PC-3 (cell line): ENCODE results near the gene PSMB2. TPM values are rescaled to one million over a fixed set of nuclear protein-coding genes. Genes with fewer than 3 reads are reported as not detected.

Source experiments
- ATAC-seq: fragments of 200-7000 bp; cut with Tn5 transposase; 2 replicates; pipeline ENCODE4 v1.9.1; 2020; ENCODE audit warnings: mild to moderate bottlenecking, moderate library complexity
- BruUV-seq: library from RNA; stranded (reverse); fragments of 400-500 nt; replicated peaks from 2 replicates; lab custom pipeline; 2021; lab: Mats Ljungman, UMichigan
- CTCF ChIA-PET: fragments of 300-600 bp; sonication (Branson Sonifier 250); formaldehyde crosslinking; loops from one replicate; lab custom pipeline; 2022; ENCODE audit warnings: antibody characterized with exemption; lab: Charles Lee
- POLR2A ChIA-PET: fragments of 300-600 bp; sonication (Branson Sonifier 250); formaldehyde crosslinking; loops from one replicate; lab custom pipeline; 2022; ENCODE audit warnings: antibody characterized with exemption; ENCODE audit not compliant: unreplicated experiment; lab: Charles Lee
- DNase-seq: peaks from one replicate; pipeline ENCODE4 v3.0.0-alpha.2; 2015
- H2AFZ ChIP-seq: fragments of 300-600 bp; sonication (generic); 2 replicates; pipeline ENCODE4 v1.6.0; 2016; ENCODE audit warnings: antibody characterized with exemption, low read length
- H3F3A ChIP-seq: fragments of 300-600 bp; sonication (generic); one replicate; pipeline ENCODE4 v1.6.0; 2017; ENCODE audit warnings: antibody characterized with exemption, low read length, control low read depth, mild to moderate bottlenecking; ENCODE audit not compliant: unreplicated experiment
- H3K27ac ChIP-seq: fragments of 300-600 bp; sonication (generic); 2 replicates; pipeline ENCODE4 v1.5.1; 2016; ENCODE audit warnings: mild to moderate bottlenecking, low read length
- H3K27me3 ChIP-seq: fragments of 300-600 bp; sonication (generic); 2 replicates; pipeline ENCODE4 v1.6.1; 2016; ENCODE audit warnings: low read length, mixed read lengths
- H3K36me3 ChIP-seq: fragments of 300-600 bp; sonication (generic); 2 replicates; pipeline ENCODE4 v1.6.1; 2016; ENCODE audit warnings: low read depth, mixed run types, low read length, mixed read lengths
- H3K4me1 ChIP-seq: fragments of 300-600 bp; sonication (generic); 2 replicates; pipeline ENCODE4 v1.5.1; 2016; ENCODE audit warnings: low read length; ENCODE audit not compliant: insufficient read depth
- H3K4me2 ChIP-seq: fragments of 300-600 bp; sonication (generic); 2 replicates; pipeline ENCODE4 v1.6.0; 2016; ENCODE audit warnings: low read length
- H3K4me3 ChIP-seq: fragments of 300-600 bp; sonication (generic); 2 replicates; pipeline ENCODE4 v1.5.1; 2016; ENCODE audit warnings: mild to moderate bottlenecking, low read length, mixed read lengths
- H3K79me2 ChIP-seq: fragments of 300-600 bp; sonication (generic); 2 replicates; pipeline ENCODE4 v1.6.1; 2017; ENCODE audit warnings: low read length, mixed read lengths
- H3K9ac ChIP-seq: fragments of 300-600 bp; sonication (generic); 2 replicates; pipeline ENCODE4 v1.6.0; 2016; ENCODE audit warnings: mild to moderate bottlenecking, low read length
- H3K9me2 ChIP-seq: fragments of 300-600 bp; sonication (generic); replicated peaks from 2 replicates; pipeline ENCODE4 v1.6.1; 2016; ENCODE audit warnings: mixed run types, low read length, mixed read lengths
- H3K9me3 ChIP-seq: fragments of 300-600 bp; sonication (generic); 2 replicates; pipeline ENCODE4 v1.6.1; 2016; ENCODE audit warnings: low read length, mixed read lengths
- H4K20me1 ChIP-seq: fragments of 300-600 bp; sonication (generic); 2 replicates; pipeline ENCODE4 v1.6.1; 2016; ENCODE audit warnings: low read length, mixed read lengths
- EZH2 ChIP-seq: fragments of 300-600 bp; sonication (generic); IDR thresholded peaks from one replicate; pipeline ENCODE4 v1.6.1; 2017; ENCODE audit warnings: antibody characterized with exemption, mild to moderate bottlenecking, low read length; ENCODE audit not compliant: unreplicated experiment
- EZH2phosphoT487 ChIP-seq: fragments of 300-600 bp; sonication (generic); IDR thresholded peaks from 2 replicates; pipeline ENCODE4 v1.6.1; 2018; ENCODE audit warnings: mild to moderate bottlenecking, antibody characterized with exemption, low read length, borderline replicate concordance
- intact Hi-C: fragments of 100-400 bp; cut with micrococcal nuclease; formaldehyde crosslinking; loops from 2 replicates; pipeline ENCODE4 v1.9.0; 2023
- total RNA-seq: library from RNA; depleted of rRNA; stranded (reverse); fragments of >200 nt; gene quantifications from 2 replicates; pipeline ENCODE4 v1.2.3, GENCODE V29; 2014
- TF ChIP-seq, protein P1 (sequence below): fragments of 300-600 bp; sonication (generic); conservative IDR thresholded peaks from 2 replicates; pipeline ENCODE4 v1.5.1; 2017; ENCODE audit warnings: antibody characterized with exemption, low read depth, mild to moderate bottlenecking, low read length

Gene PSMB2
- total RNA-seq, 1 experiment from 2014 or later: 61.2 TPM

DNA sequence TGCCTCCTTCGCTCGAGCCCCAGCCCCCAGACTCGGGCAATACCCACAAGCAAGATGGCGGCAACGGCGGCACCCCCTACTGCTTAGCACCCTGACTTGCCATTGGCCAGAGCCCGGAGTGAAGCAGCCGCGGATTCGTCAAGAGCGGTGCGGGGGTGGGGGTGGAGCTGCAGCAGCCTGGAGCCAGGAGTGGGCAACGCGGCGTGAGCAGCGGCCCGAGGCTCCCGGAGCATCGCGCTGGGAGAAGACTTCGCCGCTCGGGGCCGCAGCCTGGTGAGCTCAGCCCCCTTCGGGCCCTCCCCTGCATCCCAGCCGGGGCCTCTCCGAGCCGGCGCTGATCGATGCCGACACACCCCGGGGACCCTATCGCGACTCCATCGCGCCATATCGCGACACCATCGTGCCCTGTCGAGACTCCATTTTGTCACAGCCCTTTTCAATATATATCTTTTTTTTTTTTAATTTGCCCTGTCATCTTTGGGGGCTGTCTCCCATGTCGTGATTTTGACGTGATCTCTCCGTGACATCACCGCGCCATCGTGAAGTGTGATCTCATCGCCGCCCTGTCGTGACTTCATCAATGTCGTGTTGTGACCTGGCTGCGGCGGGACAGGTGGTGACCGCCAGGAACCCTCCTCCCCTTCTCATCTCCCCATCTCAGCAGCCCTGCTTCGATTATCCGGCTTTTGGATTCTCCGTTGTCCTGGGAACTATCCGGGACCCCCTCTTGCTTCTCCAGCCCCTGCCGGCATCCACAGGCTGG lies 83.5 kb downstream of the PSMB2 start, which contains the start of gene NCDN:
Gene NCDN, plus strand, starts transcription at position 189 of the 763 bp plus-strand sequence. Its CDS starts 392 bp downstream, at position 581.
- peak within 1 kb of the TSS; percentile 78 for H3K4me3 ChIP-seq
- no peaks in the 10 kb centered on the region for H3K9me2 ChIP-seq
- peak within 1 kb of the TSS; percentile 83 for H2AFZ ChIP-seq
- peaks cover 33% of the 10 kb centered on the region for H3K4me1 ChIP-seq
- H3K4me2 ChIP-seq: peak within 1 kb of the TSS; percentile 96
- H3K9me3 ChIP-seq: no peaks in the 10 kb centered on the region
- TF ChIP-seq EZH2 (no peak), EZH2phosphoT487 (no peak)
- TF ChIP-seq, protein P1, sequence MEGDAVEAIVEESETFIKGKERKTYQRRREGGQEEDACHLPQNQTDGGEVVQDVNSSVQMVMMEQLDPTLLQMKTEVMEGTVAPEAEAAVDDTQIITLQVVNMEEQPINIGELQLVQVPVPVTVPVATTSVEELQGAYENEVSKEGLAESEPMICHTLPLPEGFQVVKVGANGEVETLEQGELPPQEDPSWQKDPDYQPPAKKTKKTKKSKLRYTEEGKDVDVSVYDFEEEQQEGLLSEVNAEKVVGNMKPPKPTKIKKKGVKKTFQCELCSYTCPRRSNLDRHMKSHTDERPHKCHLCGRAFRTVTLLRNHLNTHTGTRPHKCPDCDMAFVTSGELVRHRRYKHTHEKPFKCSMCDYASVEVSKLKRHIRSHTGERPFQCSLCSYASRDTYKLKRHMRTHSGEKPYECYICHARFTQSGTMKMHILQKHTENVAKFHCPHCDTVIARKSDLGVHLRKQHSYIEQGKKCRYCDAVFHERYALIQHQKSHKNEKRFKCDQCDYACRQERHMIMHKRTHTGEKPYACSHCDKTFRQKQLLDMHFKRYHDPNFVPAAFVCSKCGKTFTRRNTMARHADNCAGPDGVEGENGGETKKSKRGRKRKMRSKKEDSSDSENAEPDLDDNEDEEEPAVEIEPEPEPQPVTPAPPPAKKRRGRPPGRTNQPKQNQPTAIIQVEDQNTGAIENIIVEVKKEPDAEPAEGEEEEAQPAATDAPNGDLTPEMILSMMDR: no peak
- CTCF ChIA-PET: interaction anchor here (0.6 to 2.6 kb wide), 2 partner anchors 82 to 106 kb away, joined by 3 to 10 read pairs; no protein-coding TSS in a partner anchor
- H3K27me3 ChIP-seq: no peaks in the 10 kb centered on the region
- POLR2A ChIA-PET: no interaction called here
- H3K9ac ChIP-seq: peak within 1 kb of the TSS; percentile 95
- ATAC-seq (peak; percentile 75), DNase-seq (peak; percentile 94)
- BruUV-seq: TSS peak; percentile 76
- peaks cover 10% of the 10 kb centered on the region for H3F3A ChIP-seq
- no peaks in the 10 kb centered on the region for H4K20me1 ChIP-seq
- peaks cover 13% of the 10 kb centered on the region; the same call in 1 of the 2 replicates for H3K36me3 ChIP-seq
- H3K27ac ChIP-seq: peak within 1 kb of the TSS; percentile 91
- H3K79me2 ChIP-seq: peaks cover 51% of the 10 kb centered on the region
- intact Hi-C loops: loop anchor here (1.0 to 2.0 kb wide), 2 partner anchors 105 to 364 kb away; partner anchors contain the start of gene SFPQ

DNA sequence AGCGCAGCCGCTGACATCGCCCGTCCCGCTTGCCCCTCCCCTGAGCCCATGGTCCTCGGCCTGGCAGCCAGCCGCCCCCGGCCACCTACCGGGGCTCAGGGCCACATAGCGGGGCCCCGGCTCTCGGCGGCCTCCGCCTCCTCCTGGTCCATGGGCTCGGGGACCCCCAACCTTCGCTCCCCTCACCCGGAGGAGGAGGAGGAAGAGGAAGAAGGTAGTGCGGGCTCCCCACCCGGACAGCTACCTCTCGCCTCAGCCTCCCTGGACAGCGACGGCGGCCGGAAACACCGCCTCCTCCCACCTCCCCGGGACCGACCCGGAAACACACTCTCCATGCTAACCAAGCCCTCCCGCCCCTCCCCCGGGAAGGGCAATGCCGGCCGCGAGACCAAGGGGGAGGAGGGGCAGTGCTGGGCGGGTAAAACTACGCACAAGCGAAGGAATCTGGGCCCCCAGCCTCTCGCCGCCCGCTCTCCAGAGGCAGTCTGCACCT lies 84.2 kb downstream of the PSMB2 start, which contains the start of gene KIAA0319L:
Gene KIAA0319L, minus strand, starts transcription at position 286 of the 493 bp plus-strand sequence. CDS start 2,912 bp downstream, outside the sequence.
- ChIA-PET CTCF (interaction anchor here (0.5 to 2.6 kb wide), 3 partner anchors 106 to 747 kb away, joined by 4 to 10 read pairs (median 7); no protein-coding TSS in a partner anchor), POLR2A (interaction anchor here (0.6 kb wide), 1 partner anchor 72 kb away, joined by 5 read pairs; no protein-coding TSS in a partner anchor)
- H3K27me3 ChIP-seq: no peaks in the 10 kb centered on the region
- H3K36me3 ChIP-seq: peaks cover 15% of the 10 kb centered on the region
- H4K20me1 ChIP-seq: no peaks in the 10 kb centered on the region
- TF ChIP-seq EZH2phosphoT487 (no peak), EZH2 (no peak)
- TF ChIP-seq, protein P1: no peak
- peaks cover 10% of the 10 kb centered on the region for H3F3A ChIP-seq
- ATAC-seq: peak; percentile 76
- peak within 1 kb of the TSS; percentile 83 for H2AFZ ChIP-seq
- H3K79me2 ChIP-seq: peaks cover 51% of the 10 kb centered on the region
- no peaks in the 10 kb centered on the region for H3K9me2 ChIP-seq
- H3K27ac ChIP-seq: peak within 1 kb of the TSS; percentile 91
- H3K4me3 ChIP-seq: peak within 1 kb of the TSS; percentile 78
- peaks cover 33% of the 10 kb centered on the region for H3K4me1 ChIP-seq
- no TSS peak for BruUV-seq
- peak within 1 kb of the TSS; percentile 95 for H3K9ac ChIP-seq
- peak; percentile 74 for DNase-seq
- H3K9me3 ChIP-seq: no peaks in the 10 kb centered on the region
- H3K4me2 ChIP-seq: peak within 1 kb of the TSS; percentile 96
- intact Hi-C loops: loop anchor here (1.0 to 2.0 kb wide), 2 partner anchors 104 to 364 kb away; partner anchors contain the start of gene SFPQ
